ENCODE measurements around the gene DNAH9.

GRCh38 chr17:11565591-11565990, 32.7 kb upstream of the DNAH9 start:
- TF ChIP-seq CTCF (IDR thresholded peaks at IDR 0.05; ENCODE audit: low read depth, low read length, missing input control), result no peak
- TF ChIP-seq, protein P1, sequence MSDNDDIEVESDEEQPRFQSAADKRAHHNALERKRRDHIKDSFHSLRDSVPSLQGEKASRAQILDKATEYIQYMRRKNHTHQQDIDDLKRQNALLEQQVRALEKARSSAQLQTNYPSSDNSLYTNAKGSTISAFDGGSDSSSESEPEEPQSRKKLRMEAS (IDR thresholded peaks at IDR 0.05), result no peak
- TF ChIP-seq GABPA (IDR thresholded peaks at IDR 0.05 in 1 of 2, conservative IDR thresholded peaks at IDR 0.05 in 1 of 2), result no peak
- no peak for TF ChIP-seq RAD21 (IDR thresholded peaks at IDR 0.05)
- no peak for TF ChIP-seq SP1 (IDR thresholded peaks at IDR 0.05)
- TF ChIP-seq, protein P2, sequence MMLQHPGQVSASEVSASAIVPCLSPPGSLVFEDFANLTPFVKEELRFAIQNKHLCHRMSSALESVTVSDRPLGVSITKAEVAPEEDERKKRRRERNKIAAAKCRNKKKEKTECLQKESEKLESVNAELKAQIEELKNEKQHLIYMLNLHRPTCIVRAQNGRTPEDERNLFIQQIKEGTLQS (IDR thresholded peaks at IDR 0.05), result no peak
- no peak for TF ChIP-seq TAF1 (conservative IDR thresholded peaks at IDR 0.05)
- TF ChIP-seq, protein P3, sequence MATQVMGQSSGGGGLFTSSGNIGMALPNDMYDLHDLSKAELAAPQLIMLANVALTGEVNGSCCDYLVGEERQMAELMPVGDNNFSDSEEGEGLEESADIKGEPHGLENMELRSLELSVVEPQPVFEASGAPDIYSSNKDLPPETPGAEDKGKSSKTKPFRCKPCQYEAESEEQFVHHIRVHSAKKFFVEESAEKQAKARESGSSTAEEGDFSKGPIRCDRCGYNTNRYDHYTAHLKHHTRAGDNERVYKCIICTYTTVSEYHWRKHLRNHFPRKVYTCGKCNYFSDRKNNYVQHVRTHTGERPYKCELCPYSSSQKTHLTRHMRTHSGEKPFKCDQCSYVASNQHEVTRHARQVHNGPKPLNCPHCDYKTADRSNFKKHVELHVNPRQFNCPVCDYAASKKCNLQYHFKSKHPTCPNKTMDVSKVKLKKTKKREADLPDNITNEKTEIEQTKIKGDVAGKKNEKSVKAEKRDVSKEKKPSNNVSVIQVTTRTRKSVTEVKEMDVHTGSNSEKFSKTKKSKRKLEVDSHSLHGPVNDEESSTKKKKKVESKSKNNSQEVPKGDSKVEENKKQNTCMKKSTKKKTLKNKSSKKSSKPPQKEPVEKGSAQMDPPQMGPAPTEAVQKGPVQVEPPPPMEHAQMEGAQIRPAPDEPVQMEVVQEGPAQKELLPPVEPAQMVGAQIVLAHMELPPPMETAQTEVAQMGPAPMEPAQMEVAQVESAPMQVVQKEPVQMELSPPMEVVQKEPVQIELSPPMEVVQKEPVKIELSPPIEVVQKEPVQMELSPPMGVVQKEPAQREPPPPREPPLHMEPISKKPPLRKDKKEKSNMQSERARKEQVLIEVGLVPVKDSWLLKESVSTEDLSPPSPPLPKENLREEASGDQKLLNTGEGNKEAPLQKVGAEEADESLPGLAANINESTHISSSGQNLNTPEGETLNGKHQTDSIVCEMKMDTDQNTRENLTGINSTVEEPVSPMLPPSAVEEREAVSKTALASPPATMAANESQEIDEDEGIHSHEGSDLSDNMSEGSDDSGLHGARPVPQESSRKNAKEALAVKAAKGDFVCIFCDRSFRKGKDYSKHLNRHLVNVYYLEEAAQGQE (IDR thresholded peaks at IDR 0.05), result no peak
- TF ChIP-seq YY1 (IDR thresholded peaks at IDR 0.05), result no peak

Data from liver (tissue), 3 donors.